ENCODE measurements around the gene LBX2. TPM values are rescaled to one million over a fixed set of nuclear protein-coding genes. Genes with fewer than 3 reads are reported as not detected.
A peak's percentile ranks its signal among the peaks of the same experiment; 100 is the strongest.

The LBX2 gene
- total and polyA plus RNA-seq, 4 donors: 0.84 to 2.8 (median 2.5) TPM

GRCh38 chr2:74481431-74481830, 18.0 kb downstream of the LBX2 start:
- Histone ChIP-seq H3K27me3 (ENCODE audit: control insufficient read depth in 4 of 4, insufficient read depth in 4 of 4, low read length in 3 of 4) (no peaks in the 10 kb centered on the region), H3K27ac (ENCODE audit: low read depth in 1 of 2, low read length in 2 of 2) (no peak overlapping the region), H3K9me3 (ENCODE audit: control insufficient read depth in 4 of 4, low read length in 3 of 4) (no peaks in the 10 kb centered on the region), H3K9ac (ENCODE audit: low read depth in 1 of 2, low read length in 2 of 2) (peak overlapping the region; percentile 7 to 44), H3K4me1 (ENCODE audit: control insufficient read depth in 4 of 4, insufficient read depth in 4 of 4, low read length in 3 of 4) (peaks cover 9 to 50% (median 36%) of the 10 kb centered on the region in 4 donors), H3K4me3 (ENCODE audit: low read depth in 1 of 3, low read length in 3 of 3) (peak overlapping the region; percentile 67 to 95 (median 94)), H3K36me3 (ENCODE audit: control insufficient read depth in 4 of 4, insufficient read depth in 3 of 4, low read depth in 1 of 4, low read length in 3 of 4) (peaks cover 0 to 7% (median 0%) of the 10 kb centered on the region in 4 donors)
- TF ChIP-seq HNF4A (conservative IDR thresholded peaks at IDR 0.05) (no peak), RXRA (IDR thresholded peaks at IDR 0.05) (no peak), GABPA (IDR thresholded peaks at IDR 0.05 in 1 of 2, conservative IDR thresholded peaks at IDR 0.05 in 1 of 2) (no peak), NR2F2 (IDR thresholded peaks at IDR 0.05) (no peak), TAF1 (conservative IDR thresholded peaks at IDR 0.05) (no peak), YY1 (IDR thresholded peaks at IDR 0.05) (no peak), CTCF (IDR thresholded peaks at IDR 0.05; ENCODE audit: low read depth, low read length, missing input control) (no peak), ATF3 (IDR thresholded peaks at IDR 0.05) (no peak), FOXA1 (IDR thresholded peaks at IDR 0.05) (no peak), EGR1 (IDR thresholded peaks at IDR 0.05; ENCODE audit: low read depth in 2 of 2) (no peak), HNF4G (IDR thresholded peaks at IDR 0.05) (no peak), FOXA2 (IDR thresholded peaks at IDR 0.05) (no peak), RAD21 (IDR thresholded peaks at IDR 0.05) (no peak), JUND (IDR thresholded peaks at IDR 0.05) (no peak), SP1 (IDR thresholded peaks at IDR 0.05) (no peak), ZBTB33 (IDR thresholded peaks at IDR 0.05) (no peak)
- TF ChIP-seq, protein P1, sequence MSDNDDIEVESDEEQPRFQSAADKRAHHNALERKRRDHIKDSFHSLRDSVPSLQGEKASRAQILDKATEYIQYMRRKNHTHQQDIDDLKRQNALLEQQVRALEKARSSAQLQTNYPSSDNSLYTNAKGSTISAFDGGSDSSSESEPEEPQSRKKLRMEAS (IDR thresholded peaks at IDR 0.05): no peak
- TF ChIP-seq, protein P2, sequence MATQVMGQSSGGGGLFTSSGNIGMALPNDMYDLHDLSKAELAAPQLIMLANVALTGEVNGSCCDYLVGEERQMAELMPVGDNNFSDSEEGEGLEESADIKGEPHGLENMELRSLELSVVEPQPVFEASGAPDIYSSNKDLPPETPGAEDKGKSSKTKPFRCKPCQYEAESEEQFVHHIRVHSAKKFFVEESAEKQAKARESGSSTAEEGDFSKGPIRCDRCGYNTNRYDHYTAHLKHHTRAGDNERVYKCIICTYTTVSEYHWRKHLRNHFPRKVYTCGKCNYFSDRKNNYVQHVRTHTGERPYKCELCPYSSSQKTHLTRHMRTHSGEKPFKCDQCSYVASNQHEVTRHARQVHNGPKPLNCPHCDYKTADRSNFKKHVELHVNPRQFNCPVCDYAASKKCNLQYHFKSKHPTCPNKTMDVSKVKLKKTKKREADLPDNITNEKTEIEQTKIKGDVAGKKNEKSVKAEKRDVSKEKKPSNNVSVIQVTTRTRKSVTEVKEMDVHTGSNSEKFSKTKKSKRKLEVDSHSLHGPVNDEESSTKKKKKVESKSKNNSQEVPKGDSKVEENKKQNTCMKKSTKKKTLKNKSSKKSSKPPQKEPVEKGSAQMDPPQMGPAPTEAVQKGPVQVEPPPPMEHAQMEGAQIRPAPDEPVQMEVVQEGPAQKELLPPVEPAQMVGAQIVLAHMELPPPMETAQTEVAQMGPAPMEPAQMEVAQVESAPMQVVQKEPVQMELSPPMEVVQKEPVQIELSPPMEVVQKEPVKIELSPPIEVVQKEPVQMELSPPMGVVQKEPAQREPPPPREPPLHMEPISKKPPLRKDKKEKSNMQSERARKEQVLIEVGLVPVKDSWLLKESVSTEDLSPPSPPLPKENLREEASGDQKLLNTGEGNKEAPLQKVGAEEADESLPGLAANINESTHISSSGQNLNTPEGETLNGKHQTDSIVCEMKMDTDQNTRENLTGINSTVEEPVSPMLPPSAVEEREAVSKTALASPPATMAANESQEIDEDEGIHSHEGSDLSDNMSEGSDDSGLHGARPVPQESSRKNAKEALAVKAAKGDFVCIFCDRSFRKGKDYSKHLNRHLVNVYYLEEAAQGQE (IDR thresholded peaks at IDR 0.05): no peak
- no peak for DNase-seq (ENCODE audit: low spot score)
- 61% methylated on average over 3 of the region's 3 CpGs for WGBS
